Tibial nerve (tissue), 4 donors: Measurements from ENCODE around the gene ZP2.

Source experiments
- CTCF ChIP-seq, 5 experiments: fragments of 200-600 bp in 3 of 5; fragments of 450-650 bp in 2 of 5; sonication (generic) in 3 of 5; IDR thresholded peaks; one replicate each; pipeline ENCODE4 v1.5.1; 2016 to 2019; ENCODE audit warnings: antibody characterized with exemption in 5 of 5, mild to moderate bottlenecking in 3 of 5, moderate library complexity in 2 of 5
- EP300 ChIP-seq, 2 donors: sonication (generic); formaldehyde crosslinking; IDR thresholded peaks; one replicate each; pipeline ENCODE4 v1.6.1; 2017; ENCODE audit warnings: antibody characterized with exemption in 2 of 2, mild to moderate bottlenecking in 1 of 2
- POLR2A ChIP-seq, 2 donors: fragments of 450-650 bp; IDR thresholded peaks; one replicate each; pipeline ENCODE4 v1.6.1; 2017; ENCODE audit warnings: antibody characterized with exemption in 2 of 2, mild to moderate bottlenecking in 2 of 2, moderate library complexity in 2 of 2

GRCh38 chr16:21192991-21193390, 18.4 kb downstream of the ZP2 start:
- TF ChIP-seq CTCF (IDR thresholded peaks at IDR 0.05) (no peak), POLR2A (IDR thresholded peaks at IDR 0.05) (no peak), EP300 (IDR thresholded peaks at IDR 0.05) (no peak)
